ENCODE results near the gene ASMT.

ASMT gene

GRCh38 chrX:1599791-1600405 is 15.0 kb upstream of the ASMT start:
- Histone ChIP-seq H3K4me1 (ENCODE audit: insufficient read depth, low read length) (no peaks in the 10 kb centered on the region), H3K27ac (ENCODE audit: low read depth, low read length) (no peak overlapping the region)

GRCh38 chrX:1600406-1601050 is 14.3 kb upstream of the ASMT start:
- no peaks in the 10 kb centered on the region for H3K4me1 ChIP-seq (ENCODE audit: insufficient read depth, low read length)
- no peak overlapping the region for H3K4me3 ChIP-seq (ENCODE audit: low read depth in 1 of 2, low read length in 2 of 2)
- peaks cover 67% of the 10 kb centered on the region for H3K36me3 ChIP-seq (ENCODE audit: insufficient read depth, low read length)
- H3K27me3 ChIP-seq (ENCODE audit: control insufficient read depth in 1 of 2, insufficient read depth in 2 of 2, low read length in 2 of 2): no peaks in the 10 kb centered on the region
- H3K27ac ChIP-seq (ENCODE audit: low read depth, low read length): no peak overlapping the region
- H3K9me3 ChIP-seq (ENCODE audit: low read length): peaks cover 6% of the 10 kb centered on the region
- H3K9ac ChIP-seq (ENCODE audit: low read length): no peak overlapping the region

More at GRCh38 chrX:1599791-1600405, 15.0 kb upstream of the ASMT start:
- no peaks in the 10 kb centered on the region for H3K27me3 ChIP-seq (ENCODE audit: control insufficient read depth in 1 of 2, insufficient read depth in 2 of 2, low read length in 2 of 2)
- peaks cover 6% of the 10 kb centered on the region for H3K9me3 ChIP-seq (ENCODE audit: low read length)
- no peak overlapping the region for H3K9ac ChIP-seq (ENCODE audit: low read length)
- H3K4me3 ChIP-seq (ENCODE audit: low read depth in 1 of 2, low read length in 2 of 2): no peak overlapping the region
- H3K36me3 ChIP-seq (ENCODE audit: insufficient read depth, low read length): peaks cover 73% of the 10 kb centered on the region

- Histone ChIP-seq H3K27ac (ENCODE audit: low read depth, low read length) (no peak overlapping the region), H3K36me3 (ENCODE audit: insufficient read depth, low read length) (peaks cover 60% of the 10 kb centered on the region), H3K27me3 (ENCODE audit: control insufficient read depth in 1 of 2, insufficient read depth in 2 of 2, low read length in 2 of 2) (no peaks in the 10 kb centered on the region), H3K4me3 (ENCODE audit: low read depth in 1 of 2, low read length in 2 of 2) (no peak overlapping the region), H3K4me1 (ENCODE audit: insufficient read depth, low read length) (no peaks in the 10 kb centered on the region), H3K9ac (ENCODE audit: low read length) (no peak overlapping the region), H3K9me3 (ENCODE audit: low read length) (peaks cover 6% of the 10 kb centered on the region)
Measured at GRCh38 chrX:1601051-1601767, 13.7 kb upstream of the ASMT start.

GRCh38 chrX:1601768-1602085 is 13.1 kb upstream of the ASMT start:
- H3K27ac ChIP-seq (ENCODE audit: low read depth, low read length): no peak overlapping the region
- H3K9me3 ChIP-seq (ENCODE audit: low read length): peaks cover 6% of the 10 kb centered on the region
- no peak overlapping the region for H3K4me3 ChIP-seq (ENCODE audit: low read depth in 1 of 2, low read length in 2 of 2)
- H3K9ac ChIP-seq (ENCODE audit: low read length): no peak overlapping the region
- no peaks in the 10 kb centered on the region for H3K27me3 ChIP-seq (ENCODE audit: control insufficient read depth in 1 of 2, insufficient read depth in 2 of 2, low read length in 2 of 2)
- peaks cover 57% of the 10 kb centered on the region for H3K36me3 ChIP-seq (ENCODE audit: insufficient read depth, low read length)
- no peaks in the 10 kb centered on the region for H3K4me1 ChIP-seq (ENCODE audit: insufficient read depth, low read length)

GRCh38 chrX:1602299-1602698 is 12.6 kb upstream of the ASMT start:
- peaks cover 52% of the 10 kb centered on the region for H3K36me3 ChIP-seq (ENCODE audit: insufficient read depth, low read length)
- H3K4me3 ChIP-seq (ENCODE audit: low read depth in 1 of 2, low read length in 2 of 2): no peak overlapping the region
- no peaks in the 10 kb centered on the region for H3K4me1 ChIP-seq (ENCODE audit: insufficient read depth, low read length)
- H3K27ac ChIP-seq (ENCODE audit: low read depth, low read length): no peak overlapping the region
- no peak overlapping the region for H3K9ac ChIP-seq (ENCODE audit: low read length)
- H3K27me3 ChIP-seq (ENCODE audit: control insufficient read depth in 1 of 2, insufficient read depth in 2 of 2, low read length in 2 of 2): no peaks in the 10 kb centered on the region
- H3K9me3 ChIP-seq (ENCODE audit: low read length): peaks cover 6% of the 10 kb centered on the region

- Histone ChIP-seq H3K27me3 (ENCODE audit: control insufficient read depth in 1 of 2, insufficient read depth in 2 of 2, low read length in 2 of 2) (no peaks in the 10 kb centered on the region), H3K4me3 (ENCODE audit: low read depth in 1 of 2, low read length in 2 of 2) (no peak overlapping the region), H3K4me1 (ENCODE audit: insufficient read depth, low read length) (no peaks in the 10 kb centered on the region), H3K36me3 (ENCODE audit: insufficient read depth, low read length) (peaks cover 17% of the 10 kb centered on the region), H3K9me3 (ENCODE audit: low read length) (peaks cover 6% of the 10 kb centered on the region), H3K27ac (ENCODE audit: low read depth, low read length) (no peak overlapping the region), H3K9ac (ENCODE audit: low read length) (no peak overlapping the region)
Measured at GRCh38 chrX:1606496-1606895, 8.4 kb upstream of the ASMT start.

GRCh38 chrX:1609311-1609710 is 5.5 kb upstream of the ASMT start:
- H3K27ac ChIP-seq (ENCODE audit: low read depth, low read length): no peak overlapping the region
- H3K4me1 ChIP-seq (ENCODE audit: insufficient read depth, low read length): no peaks in the 10 kb centered on the region
- no peaks in the 10 kb centered on the region for H3K9me3 ChIP-seq (ENCODE audit: low read length)
- H3K4me3 ChIP-seq (ENCODE audit: low read depth in 1 of 2, low read length in 2 of 2): no peak overlapping the region
- no peaks in the 10 kb centered on the region for H3K36me3 ChIP-seq (ENCODE audit: insufficient read depth, low read length)
- H3K9ac ChIP-seq (ENCODE audit: low read length): no peak overlapping the region
- no peaks in the 10 kb centered on the region for H3K27me3 ChIP-seq (ENCODE audit: control insufficient read depth in 1 of 2, insufficient read depth in 2 of 2, low read length in 2 of 2)

GRCh38 chrX:1609762-1610161 is 5.1 kb upstream of the ASMT start:
- no peak overlapping the region for H3K27ac ChIP-seq (ENCODE audit: low read depth, low read length)
- no peak overlapping the region for H3K4me3 ChIP-seq (ENCODE audit: low read depth in 1 of 2, low read length in 2 of 2)
- no peaks in the 10 kb centered on the region for H3K4me1 ChIP-seq (ENCODE audit: insufficient read depth, low read length)
- H3K9ac ChIP-seq (ENCODE audit: low read length): no peak overlapping the region
- H3K9me3 ChIP-seq (ENCODE audit: low read length): no peaks in the 10 kb centered on the region
- H3K36me3 ChIP-seq (ENCODE audit: insufficient read depth, low read length): no peaks in the 10 kb centered on the region
- no peaks in the 10 kb centered on the region for H3K27me3 ChIP-seq (ENCODE audit: control insufficient read depth in 1 of 2, insufficient read depth in 2 of 2, low read length in 2 of 2)

GRCh38 chrX:1610166-1610565 is 4.7 kb upstream of the ASMT start:
- Histone ChIP-seq H3K27ac (ENCODE audit: low read depth, low read length) (no peak overlapping the region), H3K9me3 (ENCODE audit: low read length) (no peaks in the 10 kb centered on the region), H3K36me3 (ENCODE audit: insufficient read depth, low read length) (no peaks in the 10 kb centered on the region), H3K4me1 (ENCODE audit: insufficient read depth, low read length) (no peaks in the 10 kb centered on the region), H3K4me3 (ENCODE audit: low read depth in 1 of 2, low read length in 2 of 2) (no peak overlapping the region), H3K27me3 (ENCODE audit: control insufficient read depth in 1 of 2, insufficient read depth in 2 of 2, low read length in 2 of 2) (no peaks in the 10 kb centered on the region), H3K9ac (ENCODE audit: low read length) (no peak overlapping the region)

- H3K27me3 ChIP-seq (ENCODE audit: control insufficient read depth in 1 of 2, insufficient read depth in 2 of 2, low read length in 2 of 2): no peaks in the 10 kb centered on the region
- H3K9ac ChIP-seq (ENCODE audit: low read length): no peak overlapping the region
- H3K9me3 ChIP-seq (ENCODE audit: low read length): no peaks in the 10 kb centered on the region
- H3K4me3 ChIP-seq (ENCODE audit: low read depth in 1 of 2, low read length in 2 of 2): no peak overlapping the region
- no peak overlapping the region for H3K27ac ChIP-seq (ENCODE audit: low read depth, low read length)
- no peaks in the 10 kb centered on the region for H3K4me1 ChIP-seq (ENCODE audit: insufficient read depth, low read length)
- H3K36me3 ChIP-seq (ENCODE audit: insufficient read depth, low read length): no peaks in the 10 kb centered on the region
Measured at GRCh38 chrX:1610736-1611135, 4.1 kb upstream of the ASMT start.

GRCh38 chrX:1612641-1613286 is 2.1 kb upstream of the ASMT start:
- no peaks in the 10 kb centered on the region for H3K36me3 ChIP-seq (ENCODE audit: insufficient read depth, low read length)
- no peak overlapping the region for H3K9ac ChIP-seq (ENCODE audit: low read length)
- H3K4me3 ChIP-seq (ENCODE audit: low read depth in 1 of 2, low read length in 2 of 2): no peak overlapping the region
- no peaks in the 10 kb centered on the region for H3K9me3 ChIP-seq (ENCODE audit: low read length)
- no peak overlapping the region for H3K27ac ChIP-seq (ENCODE audit: low read depth, low read length)
- H3K27me3 ChIP-seq (ENCODE audit: control insufficient read depth in 1 of 2, insufficient read depth in 2 of 2, low read length in 2 of 2): no peaks in the 10 kb centered on the region
- no peaks in the 10 kb centered on the region for H3K4me1 ChIP-seq (ENCODE audit: insufficient read depth, low read length)
